Activated naive CD4-positive, alpha-beta T cell treated with Interleukin-2 at 50 U/mL for 16 hours (primary cell): ENCODE measurements around the gene FANCC.

Source experiments
- DNase-seq: peaks from one replicate; pipeline ENCODE4 v3.0.0-alpha.2; 2020

FANCC gene

GRCh38 chr9:95140821-95141220 is 176.7 kb downstream of the FANCC start:
- no peak for DNase-seq

- DNase-seq: no peak
Measured at GRCh38 chr9:95139126-95139525, 178.4 kb downstream of the FANCC start.

- DNase-seq: no peak
Measured at GRCh38 chr9:95138474-95138873, 179.0 kb downstream of the FANCC start.

- DNase-seq: no peak
Measured at GRCh38 chr9:95137587-95138145, 179.8 kb downstream of the FANCC start.

- no peak for DNase-seq
Measured at GRCh38 chr9:95135756-95136155, 181.8 kb downstream of the FANCC start.

GRCh38 chr9:95134457-95134881 is 183.0 kb downstream of the FANCC start:
- no peak for DNase-seq

GRCh38 chr9:95133325-95133705 is 184.2 kb downstream of the FANCC start:
- DNase-seq: no peak

- DNase-seq: no peak
Measured at GRCh38 chr9:95132366-95133324, 184.9 kb downstream of the FANCC start.

GRCh38 chr9:95131023-95131943 is 186.2 kb downstream of the FANCC start:
- DNase-seq: peak; percentile 47

GRCh38 chr9:95130484-95130883 is 187.0 kb downstream of the FANCC start:
- DNase-seq: no peak

- no peak for DNase-seq
Measured at GRCh38 chr9:95129476-95130291, 187.8 kb downstream of the FANCC start.

- no peak for DNase-seq
Measured at GRCh38 chr9:95128177-95128524, 189.4 kb downstream of the FANCC start.

- peak; percentile 72 for DNase-seq
Measured at GRCh38 chr9:95127249-95128176, 190.0 kb downstream of the FANCC start.

GRCh38 chr9:95126739-95127138 is 190.8 kb downstream of the FANCC start:
- no peak for DNase-seq

GRCh38 chr9:95125652-95126051 is 191.9 kb downstream of the FANCC start:
- no peak for DNase-seq

GRCh38 chr9:95124582-95125367 is 192.7 kb downstream of the FANCC start:
- no peak for DNase-seq

GRCh38 chr9:95120781-95121370 is 196.6 kb downstream of the FANCC start:
- DNase-seq: no peak

GRCh38 chr9:95118596-95118995 is 198.9 kb downstream of the FANCC start:
- DNase-seq: no peak

GRCh38 chr9:95116808-95117204 is 200.7 kb downstream of the FANCC start:
- no peak for DNase-seq
